HepG2 (cell line): ENCODE data around the gene ZBTB22. TPM values are rescaled to one million over a fixed set of nuclear protein-coding genes. Genes with fewer than 3 reads are reported as not detected.

Source experiments
- ATAC-seq: fragments of 200-7000 bp; cut with Tn5 transposase; 3 replicates; pipeline ENCODE4 v1.9.1; 2020; ENCODE audit warnings: mild to moderate bottlenecking, moderate library complexity
- BruUV-seq: library from RNA; stranded (reverse); fragments of 400-500 nt; replicated peaks from 2 replicates; lab custom pipeline; 2021; lab: Mats Ljungman, UMichigan
- CTCF ChIA-PET: fragments of 300-600 bp; formaldehyde crosslinking; extraction: SDS; loops from one replicate; lab custom pipeline; 2021; ENCODE audit warnings: low total read pairs, inconsistent platforms, low intra/inter-chr PET ratio; lab: Yijun Ruan, JAX
- POLR2A ChIA-PET: fragments of 350-600 bp; sonication (Branson Sonifier 250); formaldehyde crosslinking; loops from one replicate; lab custom pipeline; 2020; ENCODE audit warnings: antibody characterized with exemption, inconsistent platforms; lab: Yijun Ruan, JAX
- DNase-seq: peaks from one replicate; pipeline ENCODE4 v3.0.0-alpha.2; 2015; ENCODE audit warnings: low spot score
- FAIRE-seq: peaks from 3 replicates; lab custom pipeline; 2011; peaks lifted over from hg19 to GRCh38; lab: Jason Lieb, UNC
- H2AFZ ChIP-seq: one replicate; pipeline ENCODE4 v1.6.1; 2011; ENCODE audit warnings: low read length, inconsistent platforms
- H3K27ac ChIP-seq: fragments of 300-600 bp; 3 replicates; pipeline ENCODE4 v1.8.0; 2011; ENCODE audit warnings: mixed run types, mild to moderate bottlenecking, mixed read lengths, low read length, inconsistent platforms; ENCODE audit not compliant: insufficient read depth; ENCODE audit errors: extremely low read length
- H3K27me3 ChIP-seq, 2 experiments: fragments of 200-600 bp in 1 of 2; 2 replicates in 1 of 2; 3 replicates in 1 of 2; pipeline versions ENCODE4 v1.6.0 to v1.8.0; 2011; ENCODE audit warnings: low read length in 2 of 2, mild to moderate bottlenecking in 2 of 2, moderate library complexity in 2 of 2, inconsistent platforms in 1 of 2; ENCODE audit not compliant: insufficient read depth in 2 of 2, control insufficient read depth in 1 of 2
- H3K36me3 ChIP-seq, 2 experiments: fragments of 200-600 bp in 1 of 2; replicated peaks in 1 of 2; 2 replicates in 1 of 2; 3 replicates in 1 of 2; pipeline versions ENCODE4 v1.5.1 to v1.8.0; 2011; ENCODE audit warnings: low read length in 2 of 2, inconsistent platforms in 1 of 2; ENCODE audit not compliant: insufficient read depth in 2 of 2, control insufficient read depth in 1 of 2
- H3K4me1 ChIP-seq: 2 replicates; pipeline ENCODE4 v1.5.1; 2012; ENCODE audit warnings: low read length, inconsistent platforms; ENCODE audit not compliant: insufficient read depth
- H3K4me2 ChIP-seq: 2 replicates; pipeline ENCODE4 v1.6.0; 2011; ENCODE audit warnings: low read depth, low read length, inconsistent platforms
- H3K4me3 ChIP-seq, 3 experiments: fragments of 200-600 bp in 1 of 3; sonication (generic), shearing (Covaris generic) in 1 of 3; replicated peaks in 1 of 3; 2 replicates each; pipeline ENCODE4 v1.5.1; 2011 to 2016; ENCODE audit warnings: low read length in 3 of 3, inconsistent platforms in 2 of 3, low read depth in 2 of 3, mild to moderate bottlenecking in 2 of 3, control low read depth in 1 of 3, mixed read lengths in 1 of 3; ENCODE audit not compliant: insufficient read depth in 1 of 3
- H3K79me2 ChIP-seq: one replicate; pipeline ENCODE4 v1.6.1; 2011; ENCODE audit warnings: low read length, inconsistent platforms; ENCODE audit not compliant: insufficient read depth
- H3K9ac ChIP-seq: 2 replicates; pipeline ENCODE4 v1.6.0; 2011; ENCODE audit warnings: mild to moderate bottlenecking, low read depth, low read length, inconsistent platforms; ENCODE audit not compliant: insufficient read depth
- H3K9me3 ChIP-seq: 2 replicates; pipeline ENCODE4 v1.5.1; 2012; ENCODE audit warnings: mild to moderate bottlenecking, low read length
- H4K20me1 ChIP-seq: 2 replicates; pipeline ENCODE4 v1.6.0; 2011; ENCODE audit warnings: inconsistent platforms, mild to moderate bottlenecking, low read length, moderate library complexity; ENCODE audit not compliant: insufficient read depth
- CBX2 ChIP-seq, 2 experiments: fragments of 200-600 bp in 1 of 2; sonication (generic); formaldehyde crosslinking in 1 of 2; IDR thresholded peaks; 2 replicates each; pipeline versions ENCODE4 v1.7.0 to v1.8.1; 2018 to 2022; ENCODE audit warnings: low read depth in 2 of 2, low read length in 1 of 2, mild to moderate bottlenecking in 1 of 2, missing genetic modification reagents in 1 of 2
- HHEX ChIP-seq: IDR thresholded peaks from 2 replicates; pipeline ENCODE4 v1.6.1; 2016; ENCODE audit warnings: control low read depth
- HNRNPK ChIP-seq: fragments of 200-400 bp; formaldehyde crosslinking; IDR thresholded peaks from 2 replicates; pipeline ENCODE4 v1.6.1; 2018; ENCODE audit warnings: low read length, low read depth, moderate library complexity, mild to moderate bottlenecking; ENCODE audit not compliant: poor library complexity, severe bottlenecking
- JUND ChIP-seq: sonication (generic); formaldehyde crosslinking; IDR thresholded peaks from 2 replicates; pipeline ENCODE4 v1.8.0; 2022; ENCODE audit warnings: mild to moderate bottlenecking, missing genetic modification reagents
- LCORL ChIP-seq, 2 experiments: fragments of 450-650 bp in 1 of 2; sonication (generic) in 1 of 2; formaldehyde crosslinking in 1 of 2; IDR thresholded peaks; 2 replicates each; pipeline versions ENCODE4 v1.5.0 to v1.6.1; 2017 to 2020; ENCODE audit warnings: antibody characterized with exemption in 1 of 2, missing genetic modification reagents in 1 of 2
- ONECUT2 ChIP-seq: sonication (generic); formaldehyde crosslinking; IDR thresholded peaks from 2 replicates; pipeline ENCODE4 v1.4.0; 2020; ENCODE audit warnings: missing genetic modification reagents
- SALL1 ChIP-seq: sonication (generic); formaldehyde crosslinking; IDR thresholded peaks from 2 replicates; pipeline ENCODE4 v1.8.0; 2022; ENCODE audit warnings: mild to moderate bottlenecking, missing genetic modification reagents
- SIN3B ChIP-seq: fragments of 150-350 bp; IDR thresholded peaks from 2 replicates; pipeline ENCODE4 v1.6.1; 2014; ENCODE audit warnings: low read length
- SP140L ChIP-seq: sonication (generic); formaldehyde crosslinking; IDR thresholded peaks from 2 replicates; pipeline ENCODE4 v1.4.0; 2020; ENCODE audit warnings: missing genetic modification reagents, borderline replicate concordance
- ZEB1 ChIP-seq: IDR thresholded peaks from 2 replicates; pipeline ENCODE4 v1.6.1; 2012; ENCODE audit warnings: mild to moderate bottlenecking, low read depth, inconsistent platforms; ENCODE audit not compliant: insufficient replicate concordance
- ZNF136 ChIP-seq: sonication (generic); formaldehyde crosslinking; IDR thresholded peaks from 2 replicates; pipeline ENCODE4 v1.8.1; 2022; ENCODE audit warnings: low read depth, mild to moderate bottlenecking, moderate library complexity, missing genetic modification reagents
- ZNF367 ChIP-seq: sonication (generic); formaldehyde crosslinking; IDR thresholded peaks from 2 replicates; pipeline ENCODE4 v1.4.0; 2020; ENCODE audit warnings: missing genetic modification reagents, borderline replicate concordance
- ZNF501 ChIP-seq: sonication (generic); formaldehyde crosslinking; IDR thresholded peaks from 2 replicates; pipeline ENCODE4 v1.5.1; 2020; ENCODE audit warnings: mild to moderate bottlenecking, moderate library complexity, missing genetic modification reagents
- ZNF792 ChIP-seq: IDR thresholded peaks from 2 replicates; pipeline ENCODE4 v1.6.1; 2016
- whole genome bisulfite sequencing: methylation state at CpG from one replicate; pipeline ENCODE4 v1.1.6; 2017; ENCODE audit warnings: low lambda C conversion rate; 5-methylcytosine and 5-hydroxymethylcytosine counted together
- in situ Hi-C: cut with HindIII; loops from 2 replicates; pipeline ENCODE4 v1.10.0; 2017; ENCODE audit warnings: low pct_unique_long_range_greater_than_20kb; ENCODE audit not compliant: extremely low pct_ligation_motif_present
- intact Hi-C: fragments of 100-400 bp; cut with micrococcal nuclease; formaldehyde crosslinking; loops from one replicate; pipeline ENCODE4 v1.10.0; 2022; ENCODE audit not compliant: unreplicated experiment
- polyA plus RNA-seq, 8 experiments: library from polyadenylated mRNA; depleted of rRNA in 3 of 8; stranded (reverse) in 7 of 8; unstranded in 1 of 8; fragments of >200 nt; fragmentation: Illumina TruSeq in 4 of 8; extraction: Trizol in 4 of 8; gene quantifications; 2 replicates each; pipeline versions ENCODE4 v1.2.1 to v1.2.3, GENCODE V29; 2011 to 2016; ENCODE audit warnings: low read depth in 4 of 8, missing spikeins in 1 of 8, mixed read lengths in 1 of 8; ENCODE audit not compliant: insufficient read depth in 1 of 8
- total RNA-seq, 5 experiments: library from RNA; depleted of rRNA; stranded (reverse); fragments of >200 nt; fragmentation: Illumina TruSeq; extraction: Trizol; gene quantifications; 2 replicates each; pipeline ENCODE4 v1.2.3, GENCODE V29; 2016; ENCODE audit warnings: low read depth in 1 of 5
- TF ChIP-seq, protein P1 (sequence below): IDR thresholded peaks from 2 replicates; pipeline ENCODE4 v1.6.1; 2016; ENCODE audit warnings: low read depth, missing genetic modification reagents, missing compliant biosample characterization
- TF ChIP-seq, protein P2 (sequence below): IDR thresholded peaks from 2 replicates; pipeline ENCODE4 v1.6.1; 2016; ENCODE audit warnings: low read depth

The ZBTB22 gene
- total and polyA plus RNA-seq, 2 of the 13 experiments (the other 11 are each of a cell fraction or from before 2014, with no cell fraction given), result 8.0 to 10.6 TPM

- TF ChIP-seq ZEB1 (no peak), HHEX (CRISPR knock-in tag) (no peak), ZNF367 (no peak), ONECUT2 (CRISPR knock-in tag) (no peak), JUND (CRISPR knock-in tag) (no peak), ZNF792 (CRISPR knock-in tag) (no peak)
- TF ChIP-seq, protein P1, sequence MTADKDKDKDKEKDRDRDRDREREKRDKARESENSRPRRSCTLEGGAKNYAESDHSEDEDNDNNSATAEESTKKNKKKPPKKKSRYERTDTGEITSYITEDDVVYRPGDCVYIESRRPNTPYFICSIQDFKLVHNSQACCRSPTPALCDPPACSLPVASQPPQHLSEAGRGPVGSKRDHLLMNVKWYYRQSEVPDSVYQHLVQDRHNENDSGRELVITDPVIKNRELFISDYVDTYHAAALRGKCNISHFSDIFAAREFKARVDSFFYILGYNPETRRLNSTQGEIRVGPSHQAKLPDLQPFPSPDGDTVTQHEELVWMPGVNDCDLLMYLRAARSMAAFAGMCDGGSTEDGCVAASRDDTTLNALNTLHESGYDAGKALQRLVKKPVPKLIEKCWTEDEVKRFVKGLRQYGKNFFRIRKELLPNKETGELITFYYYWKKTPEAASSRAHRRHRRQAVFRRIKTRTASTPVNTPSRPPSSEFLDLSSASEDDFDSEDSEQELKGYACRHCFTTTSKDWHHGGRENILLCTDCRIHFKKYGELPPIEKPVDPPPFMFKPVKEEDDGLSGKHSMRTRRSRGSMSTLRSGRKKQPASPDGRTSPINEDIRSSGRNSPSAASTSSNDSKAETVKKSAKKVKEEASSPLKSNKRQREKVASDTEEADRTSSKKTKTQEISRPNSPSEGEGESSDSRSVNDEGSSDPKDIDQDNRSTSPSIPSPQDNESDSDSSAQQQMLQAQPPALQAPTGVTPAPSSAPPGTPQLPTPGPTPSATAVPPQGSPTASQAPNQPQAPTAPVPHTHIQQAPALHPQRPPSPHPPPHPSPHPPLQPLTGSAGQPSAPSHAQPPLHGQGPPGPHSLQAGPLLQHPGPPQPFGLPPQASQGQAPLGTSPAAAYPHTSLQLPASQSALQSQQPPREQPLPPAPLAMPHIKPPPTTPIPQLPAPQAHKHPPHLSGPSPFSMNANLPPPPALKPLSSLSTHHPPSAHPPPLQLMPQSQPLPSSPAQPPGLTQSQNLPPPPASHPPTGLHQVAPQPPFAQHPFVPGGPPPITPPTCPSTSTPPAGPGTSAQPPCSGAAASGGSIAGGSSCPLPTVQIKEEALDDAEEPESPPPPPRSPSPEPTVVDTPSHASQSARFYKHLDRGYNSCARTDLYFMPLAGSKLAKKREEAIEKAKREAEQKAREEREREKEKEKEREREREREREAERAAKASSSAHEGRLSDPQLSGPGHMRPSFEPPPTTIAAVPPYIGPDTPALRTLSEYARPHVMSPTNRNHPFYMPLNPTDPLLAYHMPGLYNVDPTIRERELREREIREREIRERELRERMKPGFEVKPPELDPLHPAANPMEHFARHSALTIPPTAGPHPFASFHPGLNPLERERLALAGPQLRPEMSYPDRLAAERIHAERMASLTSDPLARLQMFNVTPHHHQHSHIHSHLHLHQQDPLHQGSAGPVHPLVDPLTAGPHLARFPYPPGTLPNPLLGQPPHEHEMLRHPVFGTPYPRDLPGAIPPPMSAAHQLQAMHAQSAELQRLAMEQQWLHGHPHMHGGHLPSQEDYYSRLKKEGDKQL (CRISPR knock-in tag), result no peak
Observed at GRCh38 chr6:33319939-33320314, 2.4 kb upstream of the ZBTB22 start (continued).

- H3K9ac ChIP-seq, result peak overlapping the region; percentile 72
- no peaks in the 10 kb centered on the region; a peak in 2 of 5 replicates for H3K27me3 ChIP-seq
- no peak for FAIRE-seq
- H3K27ac ChIP-seq, result peak overlapping the region; percentile 82
- H2AFZ ChIP-seq, result no peak overlapping the region
- peaks cover 5 to 31% of the 10 kb centered on the region in 2 experiments for H3K36me3 ChIP-seq
- DNase-seq, result no peak
- H4K20me1 ChIP-seq, result peaks cover 3% of the 10 kb centered on the region; the same call in 1 of the 2 replicates
- peaks cover 23% of the 10 kb centered on the region for H3K79me2 ChIP-seq
- no peaks in the 10 kb centered on the region for H3K9me3 ChIP-seq
- peak overlapping the region; percentile 71 to 79 (median 73) for H3K4me3 ChIP-seq
- H3K4me2 ChIP-seq, result peak overlapping the region; percentile 78
- CTCF ChIA-PET, result no interaction called here
- intact Hi-C loops (no loop called here), in situ Hi-C loops (no loop called here)
- POLR2A ChIA-PET, result interaction anchor here (0.7 to 3.9 kb wide), 18 partner anchors 9 to 1123 kb away, joined by 3 to 57 read pairs (median 7); partner anchors contain the start of genes PFDN6, PHF1, RGL2 and RING1
- WGBS, result 72% methylated on average over 8 of the region's 8 CpGs
- peaks cover 55% of the 10 kb centered on the region for H3K4me1 ChIP-seq
- no peak for ATAC-seq
- BruUV-seq, result no TSS peak
- TF ChIP-seq SP140L (CRISPR knock-in tag) (no peak), CBX2 (IDR thresholded peaks at IDR 0.05; ENCODE audit: low read depth, low read length) (no peak), CBX2 (CRISPR knock-in tag; IDR thresholded peaks at IDR 0.05; ENCODE audit: low read depth) (no peak), SALL1 (CRISPR knock-in tag) (no peak), ZNF501 (no peak), ZNF136 (CRISPR knock-in tag) (no peak), LCORL (IDR thresholded peaks at IDR 0.05) (no peak), LCORL (CRISPR knock-in tag; IDR thresholded peaks at IDR 0.05) (no peak), HNRNPK (no peak), SIN3B (no peak)
- TF ChIP-seq, protein P2, sequence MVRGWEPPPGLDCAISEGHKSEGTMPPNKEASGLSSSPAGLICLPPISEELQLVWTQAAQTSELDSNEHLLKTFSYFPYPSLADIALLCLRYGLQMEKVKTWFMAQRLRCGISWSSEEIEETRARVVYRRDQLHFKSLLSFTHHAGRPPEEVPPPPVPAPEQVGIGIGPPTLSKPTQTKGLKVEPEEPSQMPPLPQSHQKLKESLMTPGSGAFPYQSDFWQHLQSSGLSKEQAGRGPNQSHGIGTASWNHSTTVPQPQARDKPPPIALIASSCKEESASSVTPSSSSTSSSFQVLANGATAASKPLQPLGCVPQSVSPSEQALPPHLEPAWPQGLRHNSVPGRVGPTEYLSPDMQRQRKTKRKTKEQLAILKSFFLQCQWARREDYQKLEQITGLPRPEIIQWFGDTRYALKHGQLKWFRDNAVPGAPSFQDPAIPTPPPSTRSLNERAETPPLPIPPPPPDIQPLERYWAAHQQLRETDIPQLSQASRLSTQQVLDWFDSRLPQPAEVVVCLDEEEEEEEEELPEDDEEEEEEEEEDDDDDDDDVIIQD (CRISPR knock-in tag), result no peak
Observed at GRCh38 chr6:33318426-33319073, 1.0 kb upstream of the ZBTB22 start.
